ENCODE results near the gene RSAD2.

RSAD2 gene

GRCh38 chr2:6914828-6915227 is 37.3 kb downstream of the RSAD2 start:
- Histone ChIP-seq H4K20me1 (ENCODE audit: low read depth, low read length) (no peaks in the 10 kb centered on the region), H3K27ac (ENCODE audit: low read depth, low read length) (no peak overlapping the region), H3K9ac (ENCODE audit: low read length) (no peak overlapping the region), H3K36me3 (ENCODE audit: low read length) (no peaks in the 10 kb centered on the region), H3K4me2 (ENCODE audit: low read depth, low read length, poor library complexity, severe bottlenecking) (no peak overlapping the region), H3K9me2 (replicated peaks; ENCODE audit: insufficient read depth, low read length) (no peaks in the 10 kb centered on the region), H3K4me3 (ENCODE audit: insufficient read depth, low read length, poor library complexity, severe bottlenecking) (no peak overlapping the region), H3K79me2 (ENCODE audit: insufficient read depth, low read length) (no peaks in the 10 kb centered on the region), H3F3A (ENCODE audit: insufficient read depth) (0 out of 2 replicates have a peak, but pooled peaks cover 3% of the 10 kb centered on the region), H3K9me3 (ENCODE audit: insufficient read depth, low read length) (no peaks in the 10 kb centered on the region), H3K27me3 (ENCODE audit: low read length) (no peaks in the 10 kb centered on the region), H2AFZ (ENCODE audit: low read depth, low read length, severe bottlenecking) (no peak overlapping the region)
- TF ChIP-seq EZH2phosphoT487 (conservative IDR thresholded peaks at IDR 0.05; ENCODE audit: low read length) (no peak), CTCF (IDR thresholded peaks at IDR 0.05; ENCODE audit: insufficient read depth, low read length, poor library complexity, severe bottlenecking) (no peak)

GRCh38 chr2:6915399-6915798 is 37.8 kb downstream of the RSAD2 start:
- H3K79me2 ChIP-seq (ENCODE audit: insufficient read depth, low read length) = no peaks in the 10 kb centered on the region
- H3K36me3 ChIP-seq (ENCODE audit: low read length) = no peaks in the 10 kb centered on the region
- no peaks in the 10 kb centered on the region for H3F3A ChIP-seq (ENCODE audit: insufficient read depth)
- no peak overlapping the region for H2AFZ ChIP-seq (ENCODE audit: low read depth, low read length, severe bottlenecking)
- no peak overlapping the region for H3K4me3 ChIP-seq (ENCODE audit: insufficient read depth, low read length, poor library complexity, severe bottlenecking)
- TF ChIP-seq CTCF (IDR thresholded peaks at IDR 0.05; ENCODE audit: insufficient read depth, low read length, poor library complexity, severe bottlenecking) = no peak
- TF ChIP-seq EZH2phosphoT487 (conservative IDR thresholded peaks at IDR 0.05; ENCODE audit: low read length) = no peak
- no peak overlapping the region for H3K27ac ChIP-seq (ENCODE audit: low read depth, low read length)
- no peak overlapping the region for H3K9ac ChIP-seq (ENCODE audit: low read length)
- H3K9me3 ChIP-seq (ENCODE audit: insufficient read depth, low read length) = no peaks in the 10 kb centered on the region
- H4K20me1 ChIP-seq (ENCODE audit: low read depth, low read length) = no peaks in the 10 kb centered on the region
- H3K9me2 ChIP-seq (replicated peaks; ENCODE audit: insufficient read depth, low read length) = no peaks in the 10 kb centered on the region
- no peak overlapping the region for H3K4me2 ChIP-seq (ENCODE audit: low read depth, low read length, poor library complexity, severe bottlenecking)
- no peaks in the 10 kb centered on the region for H3K27me3 ChIP-seq (ENCODE audit: low read length)

GRCh38 chr2:6916224-6916623 is 38.6 kb downstream of the RSAD2 start:
- H3K9ac ChIP-seq (ENCODE audit: low read length) = no peak overlapping the region
- H3K4me3 ChIP-seq (ENCODE audit: insufficient read depth, low read length, poor library complexity, severe bottlenecking) = no peak overlapping the region
- no peak for TF ChIP-seq EZH2phosphoT487 (conservative IDR thresholded peaks at IDR 0.05; ENCODE audit: low read length)
- no peak for TF ChIP-seq CTCF (IDR thresholded peaks at IDR 0.05; ENCODE audit: insufficient read depth, low read length, poor library complexity, severe bottlenecking)
- H3K9me2 ChIP-seq (replicated peaks; ENCODE audit: insufficient read depth, low read length) = no peaks in the 10 kb centered on the region
- no peaks in the 10 kb centered on the region for H3K27me3 ChIP-seq (ENCODE audit: low read length)
- H4K20me1 ChIP-seq (ENCODE audit: low read depth, low read length) = no peaks in the 10 kb centered on the region
- no peak overlapping the region for H3K4me2 ChIP-seq (ENCODE audit: low read depth, low read length, poor library complexity, severe bottlenecking)
- no peaks in the 10 kb centered on the region for H3K9me3 ChIP-seq (ENCODE audit: insufficient read depth, low read length)
- H2AFZ ChIP-seq (ENCODE audit: low read depth, low read length, severe bottlenecking) = no peak overlapping the region
- H3K36me3 ChIP-seq (ENCODE audit: low read length) = no peaks in the 10 kb centered on the region
- H3K27ac ChIP-seq (ENCODE audit: low read depth, low read length) = no peak overlapping the region
- no peaks in the 10 kb centered on the region for H3F3A ChIP-seq (ENCODE audit: insufficient read depth)
- no peaks in the 10 kb centered on the region for H3K79me2 ChIP-seq (ENCODE audit: insufficient read depth, low read length)

GRCh38 chr2:6916736-6917070 is 39.1 kb downstream of the RSAD2 start:
- H3K27ac ChIP-seq (ENCODE audit: low read depth, low read length) = no peak overlapping the region
- H3F3A ChIP-seq (ENCODE audit: insufficient read depth) = no peaks in the 10 kb centered on the region
- no peaks in the 10 kb centered on the region for H3K79me2 ChIP-seq (ENCODE audit: insufficient read depth, low read length)
- H3K36me3 ChIP-seq (ENCODE audit: low read length) = no peaks in the 10 kb centered on the region
- H4K20me1 ChIP-seq (ENCODE audit: low read depth, low read length) = no peaks in the 10 kb centered on the region
- H3K9me3 ChIP-seq (ENCODE audit: insufficient read depth, low read length) = no peaks in the 10 kb centered on the region
- no peak overlapping the region for H3K9ac ChIP-seq (ENCODE audit: low read length)
- no peak overlapping the region for H2AFZ ChIP-seq (ENCODE audit: low read depth, low read length, severe bottlenecking)
- H3K4me2 ChIP-seq (ENCODE audit: low read depth, low read length, poor library complexity, severe bottlenecking) = peak overlapping the region; percentile 19
- H3K27me3 ChIP-seq (ENCODE audit: low read length) = no peaks in the 10 kb centered on the region
- TF ChIP-seq CTCF (IDR thresholded peaks at IDR 0.05; ENCODE audit: insufficient read depth, low read length, poor library complexity, severe bottlenecking) (no peak), EZH2phosphoT487 (conservative IDR thresholded peaks at IDR 0.05; ENCODE audit: low read length) (no peak)
- no peaks in the 10 kb centered on the region for H3K9me2 ChIP-seq (replicated peaks; ENCODE audit: insufficient read depth, low read length)
- H3K4me3 ChIP-seq (ENCODE audit: insufficient read depth, low read length, poor library complexity, severe bottlenecking) = no peak overlapping the region
